TTC549 (cell line): ENCODE measurements around the gene MST1R.

Source experiments
- FAIRE-seq: peaks from 2 replicates; lab custom pipeline; 2012; peaks lifted over from hg19 to GRCh38; lab: Jason Lieb, UNC

The MST1R gene

GRCh38 chr3:49876567-49876966 is 27.1 kb downstream of the MST1R start:
- FAIRE-seq, result no peak

GRCh38 chr3:49873623-49874022 is 30.1 kb downstream of the MST1R start:
- no peak for FAIRE-seq

GRCh38 chr3:49872801-49873281 is 30.8 kb downstream of the MST1R start:
- no peak for FAIRE-seq

GRCh38 chr3:49871531-49872153 is 32.0 kb downstream of the MST1R start:
- FAIRE-seq, result no peak

GRCh38 chr3:49869525-49870126 is 34.0 kb downstream of the MST1R start, which contains the start of gene CAMKV:
TSS of gene CAMKV (minus strand) at chr3:49869906. CDS start at chr3:49862388, 7,518 bp downstream.
- FAIRE-seq, result no peak

- FAIRE-seq, result no peak
Observed at GRCh38 chr3:49868862-49869466, 34.7 kb downstream of the MST1R start.

GRCh38 chr3:49867871-49868321 is 35.8 kb downstream of the MST1R start:
- FAIRE-seq, result no peak

GRCh38 chr3:49867400-49867799 is 36.3 kb downstream of the MST1R start:
- no peak for FAIRE-seq

GRCh38 chr3:49865198-49865784 is 38.4 kb downstream of the MST1R start:
- FAIRE-seq, result no peak

GRCh38 chr3:49864505-49864904 is 39.2 kb downstream of the MST1R start:
- FAIRE-seq, result no peak

GRCh38 chr3:49859576-49860305 is 43.9 kb downstream of the MST1R start:
- FAIRE-seq, result no peak

GRCh38 chr3:49856181-49857005 is 47.3 kb downstream of the MST1R start, which contains the start of gene TRAIP:
TSS of gene TRAIP (minus strand) at chr3:49856564. CDS start at chr3:49856453, 111 bp downstream.
- FAIRE-seq, result peak; percentile 95

- no peak for FAIRE-seq
Observed at GRCh38 chr3:49855662-49856061, 48.0 kb downstream of the MST1R start.

GRCh38 chr3:49845694-49846093 is 58.0 kb downstream of the MST1R start:
- no peak for FAIRE-seq

GRCh38 chr3:49844464-49845183 is 59.0 kb downstream of the MST1R start:
- no peak for FAIRE-seq

- no peak for FAIRE-seq
Observed at GRCh38 chr3:49842843-49843517, 60.7 kb downstream of the MST1R start.

- no peak for FAIRE-seq
Observed at GRCh38 chr3:49841806-49842205, 61.9 kb downstream of the MST1R start.

GRCh38 chr3:49841126-49841696 is 62.5 kb downstream of the MST1R start:
- FAIRE-seq, result no peak

GRCh38 chr3:49840388-49840787 is 63.3 kb downstream of the MST1R start:
- no peak for FAIRE-seq
